GM18508 (cell line): Measurements from ENCODE around the gene CHST11.
"Not testable (repeated sequence)": the region's sequence is repeated elsewhere in the genome, so short reads cannot be mapped to it uniquely, and the experiment has no call there.

Experiments
- ATAC-seq: cut with Tn5 transposase; IDR thresholded peaks from one replicate; pipeline ENCODE4 v1.9.1; 2021; ENCODE audit warnings: moderate number of reproducible peaks; ENCODE audit not compliant: insufficient read depth, unreplicated experiment

CHST11 gene

GRCh38 chr12:104741077-104741476 is 284.3 kb downstream of the CHST11 start:
- no peak for ATAC-seq

- no peak for ATAC-seq
Measured at GRCh38 chr12:104741497-104742367, 285.0 kb downstream of the CHST11 start.

- no peak for ATAC-seq
Measured at GRCh38 chr12:104742551-104743201, 285.9 kb downstream of the CHST11 start.

GRCh38 chr12:104743202-104743580 is 286.4 kb downstream of the CHST11 start:
- ATAC-seq, result no peak

- ATAC-seq, result not testable (repeated sequence)
Measured at GRCh38 chr12:104743753-104744548, 287.2 kb downstream of the CHST11 start.

- ATAC-seq, result no peak
Measured at GRCh38 chr12:104746467-104747088, 289.8 kb downstream of the CHST11 start.

- no peak for ATAC-seq
Measured at GRCh38 chr12:104747330-104747729, 290.6 kb downstream of the CHST11 start.

GRCh38 chr12:104747955-104748354 is 291.2 kb downstream of the CHST11 start:
- ATAC-seq, result no peak

- no peak for ATAC-seq
Measured at GRCh38 chr12:104748356-104748755, 291.6 kb downstream of the CHST11 start.

- no peak for ATAC-seq
Measured at GRCh38 chr12:104748790-104749189, 292.0 kb downstream of the CHST11 start.

- no peak for ATAC-seq
Measured at GRCh38 chr12:104749545-104749944, 292.8 kb downstream of the CHST11 start.

GRCh38 chr12:104750061-104750460 is 293.3 kb downstream of the CHST11 start:
- ATAC-seq, result no peak

- ATAC-seq, result peak; percentile 17
Measured at GRCh38 chr12:104751120-104751519, 294.4 kb downstream of the CHST11 start.

GRCh38 chr12:104751594-104751993 is 294.8 kb downstream of the CHST11 start:
- peak; percentile 68 for ATAC-seq

- no peak for ATAC-seq
Measured at GRCh38 chr12:104752016-104752415, 295.3 kb downstream of the CHST11 start.

- no peak for ATAC-seq
Measured at GRCh38 chr12:104752881-104753280, 296.1 kb downstream of the CHST11 start.

- ATAC-seq, result no peak
Measured at GRCh38 chr12:104756901-104757300, 300.2 kb downstream of the CHST11 start.

- no peak for ATAC-seq
Measured at GRCh38 chr12:104758771-104759170, 302.0 kb downstream of the CHST11 start.

GRCh38 chr12:104761091-104761490 is 304.3 kb downstream of the CHST11 start:
- ATAC-seq, result no peak

GRCh38 chr12:104761611-104762010 is 304.9 kb downstream of the CHST11 start:
- ATAC-seq, result no peak
